KOPT-K1 (cell line): ENCODE results near the gene BSN.
"Not testable (repeated sequence)": the region's sequence is repeated elsewhere in the genome, so short reads cannot be mapped to it uniquely, and the experiment has no call there.

ENCODE experiments used
- H3K27ac ChIP-seq: fragments of 200-600 bp; sonication (generic); 2 replicates; pipeline ENCODE4 v1.5.1; 2016; ENCODE audit warnings: antibody characterized with exemption, mild to moderate bottlenecking, low read depth, low read length; ENCODE audit not compliant: poor library complexity, severe bottlenecking
- H3K36me3 ChIP-seq: fragments of 200-600 bp; sonication (generic); 2 replicates; pipeline ENCODE4 v1.5.1; 2017; ENCODE audit warnings: antibody characterized with exemption, mild to moderate bottlenecking, low read length, moderate library complexity; ENCODE audit not compliant: insufficient read depth
- H3K9me3 ChIP-seq: fragments of 200-600 bp; sonication (generic); 2 replicates; pipeline ENCODE4 v1.5.1; 2017; ENCODE audit warnings: antibody characterized with exemption, low read length, mild to moderate bottlenecking; ENCODE audit not compliant: insufficient read depth, poor library complexity, severe bottlenecking

BSN gene

GRCh38 chr3:49687424-49687795, 133.1 kb downstream of the BSN start:
- H3K36me3 ChIP-seq, result peaks cover 22% of the 10 kb centered on the region
- not testable (repeated sequence) for H3K9me3 ChIP-seq, H3K27ac ChIP-seq

GRCh38 chr3:49688338-49689045, 134.2 kb downstream of the BSN start:
- Histone ChIP-seq H3K36me3 (peaks cover 11% of the 10 kb centered on the region), H3K27ac (peak overlapping the region; percentile 77)
- not testable (repeated sequence) for H3K9me3 ChIP-seq

GRCh38 chr3:49689046-49689907, 135.0 kb downstream of the BSN start, which contains the start of the genes MST1 and RNF123:
Gene MST1 (minus strand): TSS chr3:49689474. CDS start chr3:49688691, 783 bp downstream.
Gene RNF123 (plus strand): TSS chr3:49689557. CDS start chr3:49691166, 1,609 bp downstream.
- Histone ChIP-seq H3K27ac (peak within 1 kb of the TSS; percentile 77), H3K36me3 (peaks cover 6% of the 10 kb centered on the region; the same call in 1 of the 2 replicates), H3K9me3 (no peaks in the 10 kb centered on the region)

- not testable (repeated sequence) for H3K9me3 ChIP-seq, H3K36me3 ChIP-seq
- H3K27ac ChIP-seq, result peak overlapping the region; percentile 77
Measured at GRCh38 chr3:49689908-49690624, 135.8 kb downstream of the BSN start.

- H3K36me3 ChIP-seq, H3K27ac ChIP-seq, H3K9me3 ChIP-seq: not testable (repeated sequence)
Measured at GRCh38 chr3:49690856-49691255, 136.6 kb downstream of the BSN start.

GRCh38 chr3:49691481-49691880, 137.2 kb downstream of the BSN start:
- H3K36me3 ChIP-seq, H3K27ac ChIP-seq, H3K9me3 ChIP-seq: not testable (repeated sequence)

- not testable (repeated sequence) for H3K27ac ChIP-seq, H3K9me3 ChIP-seq
- H3K36me3 ChIP-seq, result peaks cover 15% of the 10 kb centered on the region; the same call in 1 of the 2 replicates
Measured at GRCh38 chr3:49694409-49695070, 140.3 kb downstream of the BSN start.

- H3K27ac ChIP-seq, H3K9me3 ChIP-seq: not testable (repeated sequence)
- H3K36me3 ChIP-seq, result peaks cover 24% of the 10 kb centered on the region; the same call in 1 of the 2 replicates
Measured at GRCh38 chr3:49695350-49696015, 141.2 kb downstream of the BSN start.

- Histone ChIP-seq H3K27ac (no peak overlapping the region), H3K36me3 (peaks cover 59% of the 10 kb centered on the region; the same call in 1 of the 2 replicates), H3K9me3 (no peaks in the 10 kb centered on the region)
Measured at GRCh38 chr3:49699281-49699979, 145.2 kb downstream of the BSN start.

- H3K27ac ChIP-seq, result no peak overlapping the region
- H3K36me3 ChIP-seq, result peaks cover 63% of the 10 kb centered on the region; the same call in 1 of the 2 replicates
- no peaks in the 10 kb centered on the region for H3K9me3 ChIP-seq
Measured at GRCh38 chr3:49700014-49700413, 145.7 kb downstream of the BSN start.

- H3K27ac ChIP-seq, result no peak overlapping the region
- H3K36me3 ChIP-seq, result peaks cover 69% of the 10 kb centered on the region; the same call in 1 of the 2 replicates
- no peaks in the 10 kb centered on the region for H3K9me3 ChIP-seq
Measured at GRCh38 chr3:49700453-49701128, 146.3 kb downstream of the BSN start.

- Histone ChIP-seq H3K36me3 (peaks cover 77% of the 10 kb centered on the region; the same call in 1 of the 2 replicates), H3K27ac (no peak overlapping the region)
Measured at GRCh38 chr3:49701388-49702077, 147.3 kb downstream of the BSN start.

GRCh38 chr3:49702672-49703071, 148.4 kb downstream of the BSN start:
- Histone ChIP-seq H3K9me3 (no peaks in the 10 kb centered on the region), H3K36me3 (peaks cover 83% of the 10 kb centered on the region; the same call in 1 of the 2 replicates), H3K27ac (no peak overlapping the region)

More at GRCh38 chr3:49701388-49702077, 147.3 kb downstream of the BSN start:
- H3K9me3 ChIP-seq, result no peaks in the 10 kb centered on the region
